Mesothelial cell of epicardium (in vitro differentiated cells): ENCODE measurements around the gene NAA40. TPM values are rescaled to one million over a fixed set of nuclear protein-coding genes. Genes with fewer than 3 reads are reported as not detected.

Experiments used
- DNase-seq, 2 experiments: peaks; one replicate each; pipeline ENCODE4 v3.0.0; 2021; ENCODE audit warnings: low spot score in 2 of 2; ENCODE audit not compliant: unreplicated experiment in 2 of 2
- H3K27ac Mint-ChIP-seq: 2 replicates; pipeline ENCODE4 v1.8.0; 2021; ENCODE audit warnings: mixed read lengths
- H3K27me3 Mint-ChIP-seq: 2 replicates; pipeline ENCODE4 v1.8.0; 2021; ENCODE audit warnings: low read depth, mixed read lengths
- H3K36me3 Mint-ChIP-seq: 2 replicates; pipeline ENCODE4 v1.8.0; 2021; ENCODE audit warnings: mixed read lengths
- H3K4me1 Mint-ChIP-seq: 2 replicates; pipeline ENCODE4 v1.8.0; 2021; ENCODE audit warnings: mixed read lengths
- H3K4me3 Mint-ChIP-seq: 2 replicates; pipeline ENCODE4 v1.8.0; 2021; ENCODE audit warnings: mild to moderate bottlenecking, moderate library complexity, mixed read lengths
- H3K9me3 Mint-ChIP-seq: 2 replicates; pipeline ENCODE4 v1.8.0; 2021; ENCODE audit warnings: mixed read lengths
- CTCF ChIP-seq: fragments of 200-600 bp; sonication (generic); IDR thresholded peaks from one replicate; pipeline ENCODE4 v1.5.0; 2021; ENCODE audit warnings: antibody characterized with exemption; ENCODE audit not compliant: unreplicated experiment
- total RNA-seq: library from RNA; stranded (reverse); gene quantifications from 3 replicates; pipeline ENCODE4 v1.2.1, GENCODE V29; 2021

Gene NAA40
- 50.7 to 53.7 TPM (median 51.4 TPM) in 3 replicates for total RNA-seq

GRCh38 chr11:63938479-63939396, at the start of gene NAA40:
Gene NAA40, plus strand, starts transcription at chr11:63939002. Its CDS starts 95 bp downstream, at chr11:63939097.
- Mint-ChIP-seq H3K36me3 (no peaks in the 10 kb centered on the region), H3K4me1 (peaks cover 23% of the 10 kb centered on the region), H3K27me3 (no peaks in the 10 kb centered on the region), H3K4me3 (peak within 1 kb of the TSS; percentile 84), H3K9me3 (no peaks in the 10 kb centered on the region), H3K27ac (peak within 1 kb of the TSS; percentile 96)
- no peak for TF ChIP-seq CTCF
- DNase-seq: peak; percentile 93 to 95

DNA sequence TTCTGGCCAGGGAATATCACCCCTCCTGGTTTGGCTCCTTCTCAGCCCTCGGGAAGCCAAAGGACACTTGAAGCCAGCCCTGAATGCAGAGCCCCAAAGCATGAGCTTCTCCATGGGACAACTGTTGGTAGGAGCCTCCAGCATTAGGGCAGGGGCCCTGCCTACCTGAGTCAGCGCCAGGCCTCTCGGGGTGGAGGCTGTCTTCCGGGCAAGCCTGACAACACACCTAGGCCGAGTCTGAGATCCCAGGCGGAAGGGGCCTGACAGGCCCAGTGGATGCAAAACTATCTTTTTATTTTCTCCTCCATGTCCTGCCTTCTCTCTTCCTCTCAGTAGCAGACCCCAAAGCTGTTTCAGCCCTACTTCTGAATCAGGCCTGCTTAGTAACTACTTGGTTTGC, 49.5 kb upstream of the NAA40 start:
- Mint-ChIP-seq H3K9me3 (peaks cover 8% of the 10 kb centered on the region), H3K4me1 (peaks cover 23% of the 10 kb centered on the region), H3K36me3 (peaks cover 12% of the 10 kb centered on the region), H3K4me3 (no peak overlapping the region), H3K27ac (peak overlapping the region; percentile 96), H3K27me3 (no peaks in the 10 kb centered on the region)
- no peak for TF ChIP-seq CTCF
- DNase-seq: no peak

GRCh38 chr11:63890368-63890767, 48.4 kb upstream of the NAA40 start:
- Mint-ChIP-seq H3K36me3 (peaks cover 17% of the 10 kb centered on the region), H3K4me1 (peaks cover 23% of the 10 kb centered on the region), H3K27ac (peak overlapping the region; percentile 21), H3K4me3 (no peak overlapping the region), H3K27me3 (no peaks in the 10 kb centered on the region), H3K9me3 (peaks cover 8% of the 10 kb centered on the region)
- no peak for DNase-seq
- TF ChIP-seq CTCF: no peak

DNA sequence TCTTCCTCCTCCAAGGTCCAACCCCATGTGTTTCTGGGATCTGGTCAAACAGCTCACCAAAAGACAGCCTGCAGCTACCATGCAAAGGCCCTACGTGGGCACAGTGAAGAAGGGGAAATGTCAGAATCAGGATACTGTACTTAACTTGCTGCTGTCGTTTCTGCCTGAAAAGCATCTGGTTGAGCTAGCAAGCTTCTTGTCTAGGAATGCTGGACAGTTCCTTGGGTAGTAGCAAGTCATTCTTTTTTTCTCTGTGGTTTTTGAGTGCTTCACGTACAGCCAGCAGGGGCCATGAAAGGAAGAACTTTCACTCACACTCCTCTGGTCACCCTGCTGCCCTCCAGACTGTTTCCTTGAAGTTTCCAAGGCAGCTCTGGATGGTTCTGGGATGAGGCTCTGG, 46.6 kb upstream of the NAA40 start:
- Mint-ChIP-seq H3K27ac (no peak overlapping the region), H3K9me3 (peaks cover 8% of the 10 kb centered on the region), H3K4me3 (no peak overlapping the region), H3K36me3 (peaks cover 32% of the 10 kb centered on the region), H3K27me3 (no peaks in the 10 kb centered on the region), H3K4me1 (peaks cover 25% of the 10 kb centered on the region)
- TF ChIP-seq CTCF: no peak
- no peak for DNase-seq

- no peak overlapping the region for H3K4me3 Mint-ChIP-seq
- peaks cover 14% of the 10 kb centered on the region for H3K4me1 Mint-ChIP-seq
- H3K27ac Mint-ChIP-seq: no peak overlapping the region
- no peak for TF ChIP-seq CTCF
- H3K9me3 Mint-ChIP-seq: peaks cover 8% of the 10 kb centered on the region
- no peaks in the 10 kb centered on the region for H3K27me3 Mint-ChIP-seq
- H3K36me3 Mint-ChIP-seq: peaks cover 34% of the 10 kb centered on the region
- no peak for DNase-seq
These were observed 45.4 kb upstream of the NAA40 start for GRCh38 chr11:63893355-63893754.
